HTERT RPE-1 (cell line): Measurements from ENCODE around the gene AHSA1.
"Not testable (repeated sequence)": the region's sequence is repeated elsewhere in the genome, so short reads cannot be mapped to it uniquely, and the experiment has no call there.

Source experiments
- in situ Hi-C: fragments of 300-500 bp; cut with MboI; formaldehyde crosslinking; loops from 4 replicates; pipeline ENCODE4 v1.14.3; 2020; ENCODE audit warnings: low sequenced_read_pairs

AHSA1 gene

GRCh38 chr14:77457522-77458248, at the start of gene AHSA1, which contains the start of gene VIPAS39:
AHSA1 (plus strand) TSS chr14:77458093; CDS start chr14:77458190, 97 bp downstream.
VIPAS39 (minus strand) TSS chr14:77457601; CDS start chr14:77454102, 3,499 bp downstream.
- in situ Hi-C loops: no loop called here

GRCh38 chr14:77409131-77409533, 48.8 kb upstream of the AHSA1 start:
- in situ Hi-C loops: no loop called here

DNA sequence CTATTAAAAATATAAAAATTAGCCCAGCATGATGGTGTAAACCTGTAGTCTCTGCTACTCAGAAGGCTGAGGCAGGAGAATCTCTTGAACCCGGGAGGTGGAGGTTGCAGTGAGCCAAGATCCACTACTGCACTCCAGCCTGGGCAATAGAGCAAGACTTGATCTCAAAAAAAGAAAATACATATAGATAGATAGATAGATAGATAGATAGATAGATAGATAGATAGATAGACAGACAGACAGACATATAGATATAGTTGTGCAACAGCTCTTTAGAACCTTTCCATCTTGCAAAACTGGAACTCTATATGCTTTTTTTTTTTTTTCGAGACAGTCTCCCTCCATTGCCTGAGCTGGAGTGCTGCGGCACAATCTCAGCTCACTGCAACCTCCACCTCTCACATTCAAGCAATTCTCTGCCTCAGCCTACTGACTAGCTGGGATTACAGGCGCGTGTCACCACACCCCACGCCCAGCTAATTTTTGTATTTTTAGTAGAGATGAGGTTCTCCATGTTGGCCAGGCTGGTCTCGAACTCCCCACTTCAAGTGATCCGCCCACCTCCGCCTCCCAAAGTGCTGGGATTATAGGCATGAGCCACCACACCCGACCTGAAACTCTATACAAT, 42.4 kb upstream of the AHSA1 start:
- in situ Hi-C loops: not testable (repeated sequence)

- in situ Hi-C loops: not testable (repeated sequence)
Observed at GRCh38 chr14:77416098-77416497, 41.8 kb upstream of the AHSA1 start.

GRCh38 chr14:77416836-77417235, 41.1 kb upstream of the AHSA1 start:
- in situ Hi-C loops: no loop called here

DNA sequence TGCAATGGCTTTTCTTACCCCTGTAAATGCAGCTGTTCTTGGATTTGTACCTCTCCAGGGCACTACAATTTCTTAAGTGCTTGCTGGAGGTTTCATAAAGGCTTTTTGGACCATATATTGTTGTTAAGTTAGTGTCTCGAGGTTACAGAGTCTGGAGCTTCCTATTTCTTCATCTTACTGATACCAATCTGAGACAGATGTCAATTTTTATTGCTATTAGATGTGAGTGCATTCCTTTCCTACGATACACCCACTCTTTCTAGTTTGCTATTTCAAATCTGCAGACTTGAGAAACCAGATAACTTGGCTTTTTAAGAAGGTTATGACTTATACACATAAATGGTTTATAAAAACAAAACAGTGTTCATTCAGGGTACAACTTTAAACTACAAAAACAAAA, 36.7 kb upstream of the AHSA1 start:
- in situ Hi-C loops: no loop called here

DNA sequence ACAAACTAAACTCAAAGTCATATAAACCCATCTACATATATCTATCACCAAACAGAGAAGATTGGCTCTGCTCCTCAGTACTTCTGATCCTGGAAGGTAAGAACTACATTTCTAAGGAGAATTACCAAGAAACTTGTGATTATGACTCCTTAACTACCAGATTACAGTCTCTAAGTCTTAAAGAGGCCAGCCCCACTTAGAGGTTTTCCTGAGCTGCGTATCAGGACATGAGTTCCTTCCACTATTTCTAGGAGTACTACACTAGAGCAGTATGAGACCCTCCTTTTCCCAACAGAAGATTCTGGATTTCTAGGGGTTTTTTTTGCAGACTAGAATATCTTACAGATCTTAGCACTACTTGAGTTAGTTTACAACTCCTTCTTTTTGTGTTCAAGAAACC, 34.5 kb upstream of the AHSA1 start, which contains the start of gene NOXRED1:
Gene NOXRED1 (minus strand): TSS at position 101 of the 400 bp plus-strand sequence. CDS start 634 bp downstream, outside the sequence.
- in situ Hi-C loops: no loop called here

DNA sequence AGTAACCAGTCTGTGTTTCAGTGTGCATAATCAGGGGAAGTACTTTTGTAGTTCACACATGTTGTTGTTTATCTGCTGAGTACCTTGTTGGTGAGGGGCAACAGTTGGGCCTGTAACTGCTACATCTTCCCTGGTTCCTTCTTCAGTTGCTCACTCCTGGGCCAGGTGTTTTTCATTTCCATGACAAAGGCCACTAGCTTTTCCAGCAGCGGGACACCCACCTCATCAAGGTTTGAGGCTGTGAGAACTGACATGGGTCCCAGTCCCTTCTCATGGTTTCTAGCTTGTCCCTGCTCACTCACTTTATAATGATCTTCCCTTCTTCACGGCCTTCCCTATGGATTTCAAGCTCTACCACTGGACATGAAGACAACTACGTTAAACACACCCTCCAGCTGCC, 33.0 kb upstream of the AHSA1 start:
- in situ Hi-C loops: no loop called here

GRCh38 chr14:77426396-77426795, 31.5 kb upstream of the AHSA1 start:
- in situ Hi-C loops: no loop called here

- in situ Hi-C loops: no loop called here
Observed at GRCh38 chr14:77436042-77436441, 21.9 kb upstream of the AHSA1 start.

- in situ Hi-C loops: no loop called here
Observed at GRCh38 chr14:77438596-77438995, 19.3 kb upstream of the AHSA1 start.

DNA sequence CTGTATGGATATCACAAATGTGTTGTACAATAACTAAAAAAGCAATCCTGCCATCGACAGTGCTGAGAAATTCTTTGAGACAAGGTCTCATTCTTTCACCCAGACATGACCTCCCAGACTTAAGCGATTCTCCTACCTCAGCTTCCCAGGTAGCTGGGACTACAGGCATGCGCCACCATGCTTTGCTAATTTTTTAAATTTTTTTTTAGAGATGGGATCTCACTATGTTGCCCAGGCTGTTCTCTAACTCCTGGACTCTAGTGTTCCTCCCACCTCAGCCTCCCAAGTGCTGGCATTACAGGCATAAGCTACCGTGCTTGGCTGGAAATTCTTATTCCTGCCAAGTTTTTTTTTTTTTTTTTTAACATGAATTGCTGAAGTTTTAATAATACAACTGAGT, 18.0 kb upstream of the AHSA1 start:
- in situ Hi-C loops: no loop called here

DNA sequence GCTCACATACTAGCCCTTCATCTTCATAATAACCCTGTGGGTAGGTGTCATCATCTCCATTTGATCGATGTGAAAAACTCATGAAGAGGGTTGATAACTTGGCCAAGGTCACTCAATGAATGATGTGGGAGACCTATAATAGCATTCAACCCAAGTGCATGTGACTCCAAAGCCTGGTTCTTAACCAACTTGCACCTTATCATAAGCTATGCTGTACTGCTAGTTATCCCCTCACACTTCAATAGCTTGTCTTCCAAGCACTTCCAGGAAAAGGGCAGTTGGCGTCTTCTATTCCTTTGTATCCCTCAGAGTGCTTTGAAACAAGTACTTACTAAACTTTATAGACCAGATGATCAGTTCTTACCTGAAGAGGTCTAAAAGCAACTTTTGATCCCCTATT, 15.7 kb upstream of the AHSA1 start:
- in situ Hi-C loops: no loop called here

GRCh38 chr14:77455966-77456640, 1.8 kb upstream of the AHSA1 start:
- in situ Hi-C loops: no loop called here

GRCh38 chr14:77457115-77457521, 775 bp upstream of the AHSA1 start:
- in situ Hi-C loops: no loop called here

DNA sequence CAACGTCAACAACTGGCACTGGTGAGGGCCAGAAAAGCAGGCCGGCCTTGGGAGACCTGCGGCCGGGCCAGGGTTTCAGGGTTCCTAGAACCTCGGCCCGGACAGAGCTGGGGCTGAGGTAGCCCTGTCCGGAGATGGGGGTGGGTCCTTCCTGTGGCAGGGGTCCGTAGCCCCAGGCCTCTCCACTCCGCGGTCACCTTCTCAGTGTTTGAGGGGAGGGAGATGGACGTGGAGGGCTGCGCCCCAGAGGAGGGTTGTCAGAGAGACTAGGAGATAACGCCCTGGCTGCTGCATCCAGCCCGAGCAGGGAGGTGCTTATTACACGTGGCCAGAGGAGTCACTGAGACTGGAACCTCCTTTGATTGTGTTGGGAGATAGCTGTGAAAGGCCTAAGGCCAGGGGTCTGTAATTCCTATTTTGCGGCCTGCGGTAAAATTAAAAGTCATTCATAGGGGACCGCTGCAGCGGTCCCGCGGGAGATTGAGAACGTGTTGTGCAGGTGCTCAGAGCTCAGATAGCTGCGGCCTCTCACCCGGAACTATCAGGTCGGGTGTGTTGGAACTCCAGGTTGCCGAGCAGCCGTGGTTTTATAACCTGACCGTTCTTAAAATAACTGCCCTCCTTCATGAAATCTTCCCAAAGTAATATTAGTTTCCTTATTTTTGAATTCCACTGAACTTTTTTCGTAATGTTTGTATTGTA, 507 bp downstream of the AHSA1 start:
- in situ Hi-C loops: no loop called here

- in situ Hi-C loops: no loop called here
Observed at GRCh38 chr14:77459072-77459723, 1.3 kb downstream of the AHSA1 start.

DNA sequence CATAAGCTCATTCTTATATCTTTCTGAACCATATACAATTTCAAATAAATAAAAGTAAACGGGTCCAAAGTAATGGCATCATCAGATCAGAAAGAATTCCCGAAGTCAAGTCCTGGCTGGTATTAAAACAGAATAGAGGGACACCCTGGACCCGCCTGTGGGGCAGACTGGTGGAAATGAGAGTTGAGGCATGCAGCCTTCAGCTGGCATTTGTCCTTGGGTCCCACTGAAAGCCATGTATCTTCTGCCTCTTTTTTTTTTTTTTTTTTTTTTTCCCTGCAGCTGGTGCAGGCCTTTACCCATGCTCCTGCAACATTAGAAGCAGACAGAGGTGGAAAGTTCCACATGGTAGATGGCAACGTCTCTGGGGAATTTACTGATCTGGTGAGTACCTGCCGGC, 9.9 kb downstream of the AHSA1 start:
- in situ Hi-C loops: no loop called here

DNA sequence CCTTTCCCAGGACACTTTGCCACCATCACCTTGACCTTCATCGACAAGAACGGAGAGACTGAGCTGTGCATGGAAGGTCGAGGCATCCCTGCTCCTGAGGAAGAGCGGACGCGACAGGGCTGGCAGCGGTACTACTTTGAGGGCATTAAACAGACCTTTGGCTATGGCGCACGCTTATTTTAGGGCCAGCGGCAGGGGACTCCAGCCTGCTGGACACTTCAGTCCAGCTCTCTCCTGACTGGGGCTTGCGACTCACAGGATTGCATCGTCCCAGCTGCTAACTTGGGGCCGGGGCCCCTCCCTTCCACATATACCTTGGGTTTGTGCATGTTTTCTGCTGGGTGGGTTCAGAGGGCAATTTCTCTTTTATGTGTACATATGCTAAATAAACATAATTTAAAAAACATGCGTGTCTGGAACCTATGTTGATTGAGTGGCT, 11.2 kb downstream of the AHSA1 start:
- in situ Hi-C loops: no loop called here

- in situ Hi-C loops: no loop called here
Observed at GRCh38 chr14:77469539-77469938, 11.6 kb downstream of the AHSA1 start.
